Esophagus squamous epithelium (tissue), 4 donors: ENCODE results near the gene MTCH2.

Source experiments
- POLR2A ChIP-seq, 4 donors: fragments of 450-650 bp; IDR thresholded peaks; one replicate each; pipeline ENCODE4 v1.6.1; 2017; ENCODE audit warnings: antibody characterized with exemption in 4 of 4, mild to moderate bottlenecking in 4 of 4, moderate library complexity in 3 of 4
- TF ChIP-seq, protein P1 (sequence below), 6 experiments: fragments of 450-650 bp in 4 of 6; fragments of 200-600 bp in 2 of 6; sonication (generic) in 2 of 6; IDR thresholded peaks; one replicate each; pipeline ENCODE4 v1.5.1; 2016 to 2019; ENCODE audit warnings: antibody characterized with exemption in 6 of 6, mild to moderate bottlenecking in 4 of 6, moderate library complexity in 4 of 6

DNA sequence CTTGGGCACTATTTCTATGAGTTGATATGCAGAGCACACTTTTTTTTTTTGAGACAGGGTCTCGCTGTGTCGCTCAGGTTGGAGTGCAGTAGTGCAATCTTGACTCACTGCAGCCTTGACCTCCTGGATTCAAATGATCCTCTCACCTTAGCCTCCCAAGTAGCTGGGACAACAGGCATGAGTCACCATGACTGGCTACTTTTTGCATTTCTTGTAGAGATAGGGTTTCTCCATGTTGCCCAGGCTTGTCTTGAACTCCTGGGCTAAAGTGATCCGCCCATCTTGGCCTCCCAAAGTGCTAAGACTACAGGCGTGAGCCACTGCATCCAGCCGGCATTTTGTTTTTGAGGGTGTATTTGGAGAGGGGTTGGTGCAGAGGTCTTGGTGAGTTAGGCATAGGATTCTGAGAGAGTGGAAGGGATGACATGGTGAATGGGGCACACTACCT is 29.9 kb upstream of the MTCH2 start:
- TF ChIP-seq, protein P1, sequence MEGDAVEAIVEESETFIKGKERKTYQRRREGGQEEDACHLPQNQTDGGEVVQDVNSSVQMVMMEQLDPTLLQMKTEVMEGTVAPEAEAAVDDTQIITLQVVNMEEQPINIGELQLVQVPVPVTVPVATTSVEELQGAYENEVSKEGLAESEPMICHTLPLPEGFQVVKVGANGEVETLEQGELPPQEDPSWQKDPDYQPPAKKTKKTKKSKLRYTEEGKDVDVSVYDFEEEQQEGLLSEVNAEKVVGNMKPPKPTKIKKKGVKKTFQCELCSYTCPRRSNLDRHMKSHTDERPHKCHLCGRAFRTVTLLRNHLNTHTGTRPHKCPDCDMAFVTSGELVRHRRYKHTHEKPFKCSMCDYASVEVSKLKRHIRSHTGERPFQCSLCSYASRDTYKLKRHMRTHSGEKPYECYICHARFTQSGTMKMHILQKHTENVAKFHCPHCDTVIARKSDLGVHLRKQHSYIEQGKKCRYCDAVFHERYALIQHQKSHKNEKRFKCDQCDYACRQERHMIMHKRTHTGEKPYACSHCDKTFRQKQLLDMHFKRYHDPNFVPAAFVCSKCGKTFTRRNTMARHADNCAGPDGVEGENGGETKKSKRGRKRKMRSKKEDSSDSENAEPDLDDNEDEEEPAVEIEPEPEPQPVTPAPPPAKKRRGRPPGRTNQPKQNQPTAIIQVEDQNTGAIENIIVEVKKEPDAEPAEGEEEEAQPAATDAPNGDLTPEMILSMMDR (IDR thresholded peaks at IDR 0.05) = no peak
- TF ChIP-seq POLR2A (IDR thresholded peaks at IDR 0.05) = no peak
